Measurements from ENCODE around the gene CDKL4. TPM values are rescaled to one million over a fixed set of nuclear protein-coding genes. Genes with fewer than 3 reads are reported as not detected.

CDKL4 gene
- total RNA-seq, 4 donors from 2014 or later, result 0.39 to 1.9 (median 1.4) TPM; not detected in 1

DNA sequence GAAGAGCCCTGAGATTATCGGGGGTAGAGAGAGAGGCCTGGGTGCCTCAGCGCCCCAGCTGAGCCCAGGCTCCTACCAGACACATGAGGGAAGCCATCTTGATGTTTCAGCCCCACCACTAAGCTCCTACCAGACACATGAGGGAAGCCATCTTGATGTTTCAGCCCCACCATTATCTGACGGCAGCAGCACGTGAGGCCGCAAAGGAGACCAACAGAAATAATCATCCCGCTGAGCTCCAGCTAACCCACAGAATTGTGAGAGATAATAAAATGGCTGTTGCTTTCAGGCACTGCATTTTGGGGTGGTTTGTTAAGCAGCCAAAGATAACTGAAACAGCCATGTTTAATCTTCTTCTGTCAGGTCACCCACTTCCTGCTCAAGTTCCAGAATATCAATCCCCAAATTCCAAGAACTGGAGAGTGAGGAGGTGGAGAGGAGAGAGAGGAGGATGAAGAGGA, 93.6 kb downstream of the CDKL4 start:
- Histone ChIP-seq H3K27me3 (no peaks in the 10 kb centered on the region), H3K9me3 (no peaks in the 10 kb centered on the region), H3K4me3 (no peak overlapping the region), H3K4me1 (no peaks in the 10 kb centered on the region), H3K36me3 (no peaks in the 10 kb centered on the region), H3K27ac (no peak overlapping the region)
- TF ChIP-seq CTCF (IDR thresholded peaks at IDR 0.05), result no peak
- no peak for TF ChIP-seq POLR2AphosphoS5 (IDR thresholded peaks at IDR 0.05)
- no peak for TF ChIP-seq EP300 (IDR thresholded peaks at IDR 0.05)
- no peak for TF ChIP-seq POLR2A (IDR thresholded peaks at IDR 0.05)
- no peak for ATAC-seq
- 80% methylated on average over 1 of the region's 6 CpGs; no CpG with 5 or more reads in 1 of the 2 donors for WGBS, 2 donors (ENCODE audit: low coverage in 1 of 2)

DNA sequence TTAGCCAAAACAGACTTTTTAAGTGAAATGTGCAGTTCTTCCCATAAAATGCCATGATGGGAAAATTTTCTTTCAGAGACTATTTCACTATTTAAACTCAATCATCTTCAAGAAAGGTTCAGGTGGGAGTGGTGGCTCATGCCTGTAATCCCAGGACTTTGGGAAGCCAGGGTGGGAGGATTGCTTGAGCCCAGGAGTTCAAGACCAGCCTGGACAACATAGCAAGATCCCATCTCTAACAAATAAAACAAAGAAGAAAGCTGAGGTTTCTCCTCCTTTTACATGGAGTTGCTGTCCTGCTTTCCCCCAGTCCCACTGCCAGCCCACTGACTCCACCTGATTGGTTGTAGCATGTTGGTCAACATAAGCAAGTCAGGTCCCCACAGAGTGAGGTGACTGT, 97.1 kb downstream of the CDKL4 start:
- no peaks in the 10 kb centered on the region for H3K36me3 ChIP-seq
- H3K27me3 ChIP-seq, result no peaks in the 10 kb centered on the region
- no peak for ATAC-seq
- TF ChIP-seq POLR2A (IDR thresholded peaks at IDR 0.05), result no peak
- TF ChIP-seq CTCF (IDR thresholded peaks at IDR 0.05), result no peak
- TF ChIP-seq EP300 (IDR thresholded peaks at IDR 0.05), result no peak
- TF ChIP-seq POLR2AphosphoS5 (IDR thresholded peaks at IDR 0.05), result no peak
- peaks cover 4 to 9% (median 4%) of the 10 kb centered on the region in 3 donors for H3K4me1 ChIP-seq
- H3K27ac ChIP-seq, result no peak overlapping the region
- no peak overlapping the region for H3K4me3 ChIP-seq
- no peaks in the 10 kb centered on the region for H3K9me3 ChIP-seq

DNA sequence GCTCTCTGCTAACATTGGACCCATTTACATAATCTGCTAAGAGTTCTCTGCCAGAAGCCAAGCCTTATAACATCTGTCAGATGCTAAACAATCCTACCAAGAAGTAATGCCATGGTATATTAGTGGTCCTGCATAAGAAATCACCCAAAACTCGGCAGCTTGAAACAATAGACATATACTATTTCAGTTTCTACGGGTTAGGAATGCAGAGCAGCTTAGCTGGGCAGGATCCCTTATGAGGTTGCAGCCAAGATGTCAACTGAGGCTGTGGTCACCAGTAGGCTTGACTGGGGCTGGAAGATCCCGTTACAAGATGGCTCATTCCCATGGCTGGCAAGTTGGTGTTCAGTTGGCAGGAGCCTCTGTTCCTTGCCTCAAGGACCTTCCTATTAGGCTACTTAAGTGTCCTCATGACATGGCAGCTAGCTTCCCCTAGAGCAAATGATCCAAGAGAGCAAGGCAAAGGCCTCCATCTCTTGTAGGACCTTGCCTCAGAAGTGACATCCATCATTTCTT, 97.8 kb downstream of the CDKL4 start:
- H3K4me3 ChIP-seq, result no peak overlapping the region
- H3K27me3 ChIP-seq, result no peaks in the 10 kb centered on the region
- H3K4me1 ChIP-seq, result peaks cover 4 to 15% (median 9%) of the 10 kb centered on the region in 3 donors
- TF ChIP-seq POLR2A (IDR thresholded peaks at IDR 0.05) (no peak), CTCF (IDR thresholded peaks at IDR 0.05) (no peak), EP300 (IDR thresholded peaks at IDR 0.05) (no peak), POLR2AphosphoS5 (IDR thresholded peaks at IDR 0.05) (no peak)
- 83% methylated on average over 1 of the region's 3 CpGs; no CpG with 5 or more reads in 1 of the 2 donors for WGBS, 2 donors (ENCODE audit: low coverage in 1 of 2)
- H3K27ac ChIP-seq, result no peak overlapping the region
- no peaks in the 10 kb centered on the region for H3K9me3 ChIP-seq
- no peak for ATAC-seq
- no peaks in the 10 kb centered on the region for H3K36me3 ChIP-seq

DNA sequence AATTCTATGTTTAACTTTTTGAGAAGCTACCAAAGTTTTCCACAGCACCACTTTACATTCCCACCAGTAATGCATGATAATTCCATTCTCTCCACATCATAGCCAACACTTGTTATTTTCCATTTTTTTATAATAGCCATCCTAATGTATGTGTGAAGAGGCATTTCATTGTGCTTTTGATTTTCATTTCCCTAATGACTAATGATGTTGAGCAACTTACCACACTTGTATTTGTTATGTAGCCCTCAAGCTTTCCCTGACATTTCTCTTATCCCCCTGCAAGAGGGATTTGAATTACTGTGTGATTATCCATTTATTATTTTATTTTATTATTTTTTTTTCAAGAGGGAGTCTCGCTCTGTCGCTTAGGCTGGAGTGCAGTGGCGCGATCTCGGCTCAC, 99.4 kb downstream of the CDKL4 start:
- WGBS, 2 donors (ENCODE audit: low coverage in 1 of 2), result no CpG with 5 or more reads among the region's 5 CpGs
- ATAC-seq, result no peak

More for the DNA sequence above, 99.4 kb downstream of the CDKL4 start:
- no peak for TF ChIP-seq POLR2AphosphoS5 (IDR thresholded peaks at IDR 0.05)
- TF ChIP-seq CTCF (IDR thresholded peaks at IDR 0.05), result no peak
- TF ChIP-seq POLR2A (IDR thresholded peaks at IDR 0.05), result no peak
- no peak for TF ChIP-seq EP300 (IDR thresholded peaks at IDR 0.05)
- Histone ChIP-seq H3K27me3 (no peaks in the 10 kb centered on the region), H3K27ac (no peak overlapping the region), H3K9me3 (no peaks in the 10 kb centered on the region), H3K4me1 (peaks cover 4 to 19% (median 11%) of the 10 kb centered on the region in 3 donors), H3K4me3 (no peak overlapping the region), H3K36me3 (no peaks in the 10 kb centered on the region)
